SIG-M5 treated with dmso at 0.1 percent for 504 hours (cell line): ENCODE measurements around the gene PGBD5.

Experiments
- DNase-seq: peaks from one replicate; lab custom pipeline; 2025; ENCODE audit not compliant: unreplicated experiment; lab: John Stamatoyannopoulos, UW

PGBD5 gene

DNA sequence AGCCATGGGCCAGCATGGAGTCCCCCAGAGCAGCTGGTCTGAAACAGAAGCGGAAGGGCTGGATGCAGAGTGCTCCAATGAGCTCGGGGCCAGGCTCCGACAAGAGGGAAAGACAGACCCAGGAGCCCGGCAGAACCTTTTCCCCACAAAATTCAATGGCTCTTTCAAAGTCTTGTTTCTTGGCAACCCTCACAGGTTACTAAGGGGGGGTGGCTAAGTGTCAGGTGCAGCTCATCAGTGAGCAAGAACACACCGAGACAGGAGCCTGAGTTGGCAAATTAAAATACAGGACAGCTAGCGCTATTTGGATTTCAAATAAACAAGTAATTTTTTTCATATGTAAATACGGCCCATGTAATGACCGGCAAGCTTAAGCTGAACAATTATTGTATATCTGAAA is 27.3 kb downstream of the PGBD5 start:
- DNase-seq, result no peak

DNA sequence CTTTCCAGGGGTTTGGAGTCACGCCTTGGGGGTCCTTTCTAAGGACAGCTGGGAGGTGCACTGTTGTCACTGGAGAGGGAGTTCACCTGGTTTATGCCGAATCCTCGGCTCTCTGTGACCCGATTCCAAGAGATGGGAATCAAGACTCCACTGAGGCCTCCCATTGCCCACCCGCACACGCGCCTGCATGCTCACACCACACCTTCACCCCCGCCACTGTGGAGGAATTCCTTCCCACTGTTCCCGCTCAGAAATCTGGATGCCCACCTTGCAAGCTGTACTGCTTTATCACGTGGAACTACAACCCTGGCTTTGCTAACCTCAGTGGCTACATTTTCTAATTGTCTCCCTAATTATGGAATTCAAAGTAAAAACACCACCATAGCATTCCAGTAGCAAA is 29.2 kb downstream of the PGBD5 start:
- DNase-seq, result no peak

DNA sequence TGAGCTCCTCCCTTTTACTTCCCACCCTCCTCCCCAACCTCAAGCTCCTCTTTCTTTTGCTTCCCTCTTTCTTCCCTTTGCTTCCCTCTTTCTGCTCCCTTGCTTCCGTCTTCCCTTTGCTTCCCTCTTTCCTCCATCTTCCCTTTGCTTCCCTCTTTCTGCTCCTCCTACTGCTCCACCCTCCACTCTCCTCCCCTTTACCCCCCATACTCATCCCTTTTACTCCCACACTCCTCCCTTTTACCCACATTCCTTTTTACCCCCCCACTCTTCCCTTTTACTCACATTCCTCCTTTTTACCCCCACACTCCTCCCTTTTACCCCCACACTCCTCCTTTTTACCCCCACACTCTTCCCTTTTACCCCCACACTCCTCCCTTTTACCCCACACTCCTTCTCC is 30.2 kb downstream of the PGBD5 start:
- DNase-seq, result no peak

DNA sequence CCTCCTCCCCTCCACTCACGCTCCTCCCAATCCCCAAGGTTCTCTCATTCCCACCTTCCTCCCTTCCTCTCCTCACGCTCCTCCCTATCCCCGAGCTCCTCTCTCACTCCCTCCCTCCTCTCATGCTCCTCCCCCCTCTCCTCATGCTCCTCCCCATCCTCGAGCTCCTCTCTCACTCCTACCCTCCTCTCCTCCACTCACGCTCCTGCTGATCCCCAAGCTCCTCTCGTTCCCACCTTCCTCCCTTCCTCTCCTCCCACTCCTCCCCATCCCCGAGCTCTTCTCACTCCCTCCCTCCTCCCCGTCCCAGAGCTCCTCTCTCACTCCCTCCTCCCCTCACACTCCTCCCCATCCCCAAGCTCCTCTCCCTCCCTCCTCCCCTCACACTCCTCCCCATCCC is 31.4 kb downstream of the PGBD5 start:
- DNase-seq, result no peak

DNA sequence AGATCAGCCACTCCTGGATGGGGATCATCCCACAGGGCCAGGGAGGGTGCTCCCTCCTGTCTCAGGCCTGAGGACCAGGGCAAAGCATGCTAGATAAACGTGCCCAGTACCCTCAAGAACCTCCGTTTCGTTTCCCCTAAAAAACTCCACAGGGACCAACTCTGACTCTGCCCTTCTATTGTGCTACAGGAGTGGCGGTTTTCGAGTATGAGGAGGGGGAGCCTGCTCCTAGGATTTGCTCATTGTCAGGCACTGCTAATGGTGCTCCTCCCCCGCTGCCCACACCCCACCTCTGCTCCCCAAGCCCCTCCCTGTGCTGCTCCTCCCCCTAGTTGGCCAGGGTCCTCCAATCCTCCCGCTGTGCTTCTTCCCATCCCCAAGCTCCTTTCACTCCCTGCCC is 32.0 kb downstream of the PGBD5 start:
- DNase-seq, result no peak

DNA sequence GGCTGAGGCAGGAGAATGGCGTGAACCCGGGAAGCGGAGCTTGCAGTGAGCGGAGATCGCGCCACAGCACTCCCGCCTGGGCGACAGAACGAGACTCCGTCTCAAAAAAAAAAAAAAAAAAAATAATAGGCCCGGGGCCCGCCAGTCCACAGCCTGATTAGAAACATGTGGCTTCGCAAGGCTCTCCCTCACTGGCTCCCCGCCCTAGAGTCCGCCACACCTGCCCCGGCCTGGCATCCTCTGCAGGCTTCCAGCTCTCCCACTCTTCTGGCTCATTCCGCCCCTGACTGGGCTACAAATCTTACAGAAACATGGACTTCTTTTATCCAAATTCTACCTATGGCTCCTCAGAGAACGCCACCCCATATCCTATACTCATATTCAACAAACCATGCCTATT is 32.4 kb downstream of the PGBD5 start:
- no peak for DNase-seq

DNA sequence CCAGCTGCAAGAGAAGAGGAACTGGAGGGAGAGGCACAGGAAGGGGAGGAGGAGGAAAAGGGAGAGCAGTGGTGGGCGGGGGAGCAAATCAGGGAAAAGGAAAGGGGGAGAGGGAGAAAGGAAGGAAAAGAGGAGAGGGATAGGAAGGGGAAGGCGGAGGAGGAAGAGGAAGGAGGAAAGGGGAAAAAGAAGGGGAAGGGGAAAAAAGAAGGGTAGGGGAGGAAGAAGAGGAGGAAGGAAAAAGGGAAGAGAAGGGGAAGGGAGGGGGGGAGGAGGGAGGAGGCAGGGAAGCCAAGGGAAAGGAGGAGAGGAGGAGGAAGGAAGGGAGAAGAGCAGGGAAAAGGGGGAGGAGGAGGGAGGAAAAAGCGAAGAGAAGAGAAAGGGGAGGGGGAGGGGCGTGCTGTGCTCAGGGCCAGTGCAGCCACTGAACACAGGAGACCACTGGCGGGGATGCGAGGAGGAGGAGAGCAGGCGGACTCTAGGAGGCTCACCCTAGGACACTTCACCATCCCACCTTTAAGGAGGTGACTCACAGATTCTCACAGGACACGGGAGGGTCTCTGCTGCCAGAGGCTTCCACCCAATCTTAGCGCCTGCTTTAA is 33.1 kb downstream of the PGBD5 start:
- DNase-seq, result no peak

DNA sequence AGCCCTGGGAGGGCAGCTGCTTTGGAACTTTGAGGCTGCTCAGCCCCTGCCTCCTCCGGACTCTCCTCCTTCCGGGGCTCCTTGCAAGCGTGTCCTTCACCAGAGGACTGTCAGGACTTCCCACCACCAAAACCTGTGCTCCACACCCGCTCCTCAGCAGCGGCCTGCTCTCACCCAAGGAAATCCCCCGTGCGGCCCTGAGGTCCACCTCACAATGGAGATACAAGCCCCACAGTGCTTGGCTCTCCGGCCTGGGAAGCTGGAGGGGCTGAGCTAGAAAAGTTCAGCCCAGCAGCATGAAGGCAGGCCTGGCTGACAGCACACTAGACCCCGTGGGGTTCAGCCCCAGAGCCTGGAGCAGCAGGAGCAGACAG is 33.6 kb downstream of the PGBD5 start:
- no peak for DNase-seq

DNA sequence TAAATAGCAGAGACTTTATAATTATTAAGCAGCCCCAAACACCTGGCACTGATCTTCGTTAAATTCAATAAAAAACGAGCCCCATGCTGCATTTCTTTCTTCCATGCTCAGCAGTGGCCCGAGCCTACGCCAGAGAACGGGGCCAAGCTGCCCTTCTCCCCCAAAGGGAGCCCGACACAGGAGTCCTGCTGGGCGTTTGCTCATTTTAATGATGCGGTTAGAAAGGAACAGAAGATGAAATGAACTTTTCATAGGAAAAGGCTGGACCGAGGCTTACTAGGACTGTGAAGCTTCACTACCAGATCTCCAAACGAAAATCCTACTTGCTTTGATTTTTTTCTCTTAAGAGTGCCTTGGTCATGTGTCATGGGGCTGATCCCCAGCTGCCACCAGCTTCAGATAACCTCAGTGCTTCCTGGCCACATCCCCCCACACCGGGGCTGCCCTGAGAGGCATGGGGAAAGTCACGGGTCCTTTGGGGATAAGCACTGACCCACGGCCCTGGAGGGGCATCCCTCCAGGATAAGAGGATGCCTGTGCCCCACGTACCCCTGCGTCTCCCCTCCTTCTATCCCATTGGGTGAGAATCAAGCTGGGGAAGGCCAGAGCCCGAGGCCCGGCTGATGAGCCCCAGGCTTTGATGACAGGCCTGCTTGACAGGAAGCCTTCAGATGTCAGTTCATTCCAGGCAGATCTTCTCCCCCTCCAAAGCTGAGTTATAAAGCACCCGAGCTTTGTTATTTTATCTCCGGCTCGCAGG is 34.2 kb downstream of the PGBD5 start:
- DNase-seq, result no peak

DNA sequence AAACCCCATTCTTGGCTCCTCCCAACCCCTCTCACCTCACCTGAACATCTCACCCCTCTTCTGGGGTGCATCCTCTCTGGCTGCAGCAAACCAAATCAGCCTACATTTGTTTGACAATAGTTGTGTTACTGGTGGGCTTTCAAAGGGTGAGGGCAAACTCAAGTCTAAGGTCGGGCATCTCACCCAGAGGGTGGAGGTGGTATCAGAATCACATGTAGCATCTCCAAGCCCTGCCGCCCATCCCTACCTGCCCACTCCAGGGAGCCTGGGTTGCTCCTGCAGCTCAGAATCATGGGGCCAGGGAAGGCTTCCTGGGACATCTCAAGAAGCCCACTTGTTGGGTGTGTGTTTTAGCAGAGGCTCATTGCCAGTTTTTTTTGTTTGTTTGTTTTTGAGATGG is 35.8 kb downstream of the PGBD5 start:
- no peak for DNase-seq

DNA sequence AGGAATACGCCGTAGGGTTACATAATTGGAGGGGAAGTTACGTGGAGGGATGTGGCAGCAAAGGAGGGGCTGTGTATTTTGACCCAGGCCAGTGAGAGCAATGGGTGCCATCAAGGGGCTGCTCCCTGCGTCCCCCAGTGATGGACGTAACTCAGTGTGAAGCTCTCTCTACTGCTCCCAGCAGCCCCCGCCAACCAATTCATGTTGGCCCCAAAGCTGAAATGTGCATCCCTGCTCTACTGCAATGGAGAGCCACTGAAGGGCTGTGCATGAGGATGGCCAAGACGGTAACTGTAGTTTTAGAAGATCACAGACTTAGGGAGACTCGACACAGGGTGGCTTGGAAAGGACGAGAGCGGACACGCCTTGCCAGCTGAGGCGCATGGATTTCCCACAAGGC is 38.3 kb downstream of the PGBD5 start:
- DNase-seq, result no peak

DNA sequence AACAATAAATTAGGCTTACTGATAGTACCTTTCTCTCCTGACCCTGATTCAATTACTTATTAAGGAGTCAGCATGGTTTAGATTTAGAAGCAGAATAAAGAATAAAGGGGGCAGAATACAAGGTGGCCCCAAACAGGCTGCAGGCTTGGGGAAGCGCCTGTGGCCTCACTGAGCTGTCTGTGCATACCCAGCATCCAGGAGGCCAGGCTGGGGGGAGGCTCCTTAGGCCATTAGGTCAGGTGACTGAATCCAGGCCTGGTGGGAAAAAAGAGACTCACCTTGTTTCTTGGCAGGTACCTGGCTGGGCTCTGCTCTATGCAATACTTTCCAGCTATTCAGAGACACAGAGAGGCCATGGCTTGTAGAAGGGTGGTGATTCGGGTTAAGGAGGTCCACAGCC is 38.8 kb downstream of the PGBD5 start:
- DNase-seq, result no peak

DNA sequence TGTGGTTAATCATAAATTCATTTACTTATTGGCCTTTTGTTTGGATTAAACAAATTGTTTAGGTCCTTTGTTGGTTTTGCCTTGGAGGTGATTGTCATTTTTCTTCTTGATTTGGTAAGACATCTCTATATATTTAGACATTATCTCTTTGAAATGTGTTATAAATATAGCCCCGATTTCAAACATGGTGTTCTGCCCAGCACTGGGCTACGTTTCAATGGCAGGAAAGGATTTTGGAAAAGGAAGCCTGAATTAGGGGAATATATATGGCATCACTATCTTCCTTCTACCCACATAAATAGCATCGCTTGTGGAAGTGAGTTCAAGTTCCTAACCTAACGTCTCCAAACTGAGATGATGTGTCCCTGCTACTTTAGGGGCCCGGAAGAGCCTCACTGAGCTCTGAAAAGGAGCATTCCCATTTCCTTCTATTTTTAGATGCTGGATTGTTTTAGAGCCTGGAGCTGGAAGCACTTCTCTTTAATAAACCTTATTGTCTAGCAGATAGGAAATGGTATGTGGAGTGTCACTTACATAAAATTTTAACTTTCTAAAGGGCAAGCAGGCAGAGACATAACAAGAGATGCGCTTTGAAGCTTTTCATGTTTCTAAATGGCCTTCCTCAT is 39.4 kb downstream of the PGBD5 start:
- DNase-seq, result no peak

DNA sequence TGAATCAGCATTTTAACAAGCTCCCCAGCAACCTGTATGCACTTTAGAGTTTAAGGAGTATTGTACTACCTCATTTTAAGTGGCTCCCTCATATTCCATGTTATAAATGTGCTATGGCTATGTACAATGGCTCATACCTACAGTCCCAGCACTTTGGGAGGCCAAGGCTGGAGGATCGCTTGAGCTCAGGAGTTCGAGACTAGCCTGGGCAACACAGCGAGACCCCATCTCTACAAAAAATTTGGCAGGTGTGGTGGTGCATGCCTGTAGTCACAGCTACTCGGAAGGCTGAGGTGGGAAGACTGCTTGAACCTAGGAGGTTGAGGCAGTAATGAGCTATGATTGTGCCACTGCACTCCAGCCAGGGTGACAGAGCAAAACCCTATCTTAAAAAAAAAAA is 40.2 kb downstream of the PGBD5 start:
- no peak for DNase-seq

DNA sequence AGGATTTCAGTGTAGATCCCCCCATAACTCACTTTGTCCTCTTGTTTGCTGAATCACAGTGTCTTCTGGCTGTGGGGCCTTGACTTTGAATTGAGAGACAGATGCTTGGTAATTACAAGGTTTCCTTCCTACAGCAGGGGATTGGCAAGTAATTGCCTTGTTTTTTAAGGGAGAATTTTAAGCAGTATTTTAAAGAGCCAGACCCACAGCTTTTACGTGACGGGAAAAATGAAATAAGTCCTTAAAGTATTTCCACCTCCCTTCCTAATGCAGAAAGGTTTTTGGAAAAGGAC is 41.0 kb downstream of the PGBD5 start:
- no peak for DNase-seq

DNA sequence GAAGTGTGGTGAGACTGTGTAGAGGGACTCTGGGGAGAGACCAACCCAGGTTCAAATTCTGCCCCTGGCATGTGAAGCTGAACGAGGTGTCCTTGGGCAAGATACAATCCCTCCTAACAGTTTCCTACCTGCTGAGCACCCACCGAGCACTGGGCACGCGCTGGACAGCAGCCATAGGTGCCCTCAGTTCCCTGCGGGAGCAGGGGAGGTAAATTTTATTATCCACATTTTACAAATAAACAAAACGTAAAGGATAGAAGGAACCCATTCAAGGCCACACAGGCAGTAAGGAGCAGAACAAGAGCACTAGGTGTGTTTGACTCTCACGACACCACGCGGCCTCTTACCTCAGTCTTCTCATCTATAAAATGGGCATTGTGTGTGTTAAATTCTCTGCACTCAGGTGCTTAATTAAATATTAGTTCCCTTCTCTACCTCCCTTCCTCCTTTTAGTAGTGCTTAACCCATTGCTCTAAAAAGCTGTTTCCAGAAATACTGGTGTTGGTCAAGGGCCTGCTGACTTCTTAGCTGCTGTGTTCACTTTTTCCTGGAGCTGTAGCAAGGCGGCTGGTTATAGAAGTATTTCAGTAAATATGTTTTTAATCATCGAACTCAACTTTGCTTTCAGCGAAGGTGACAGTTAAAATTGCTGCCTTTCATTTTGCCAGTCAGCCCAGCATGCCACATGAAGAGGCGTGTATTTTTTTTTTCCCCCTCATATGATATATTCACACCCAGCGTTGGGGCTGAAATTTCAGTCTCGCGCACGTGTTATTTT is 41.6 kb downstream of the PGBD5 start:
- no peak for DNase-seq

DNA sequence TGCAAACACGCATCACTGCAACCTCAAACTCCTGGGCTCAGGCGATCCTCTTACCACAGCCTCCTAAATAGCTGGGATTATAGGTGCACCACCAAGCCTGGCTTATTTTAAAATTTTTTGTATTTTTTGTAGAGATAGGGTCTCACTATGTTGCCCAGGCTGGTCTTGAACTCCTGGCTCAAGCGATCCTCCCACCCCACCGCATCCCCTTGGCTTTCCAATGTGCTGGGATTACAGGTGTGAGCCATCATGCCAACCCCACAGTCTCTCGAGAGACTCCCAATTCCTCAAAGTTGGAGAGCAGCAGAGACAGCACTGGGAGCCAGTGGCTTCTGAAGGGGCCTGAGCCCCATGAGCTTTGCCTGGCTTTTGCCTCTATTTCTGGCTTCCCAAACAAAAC is 42.7 kb downstream of the PGBD5 start:
- no peak for DNase-seq

DNA sequence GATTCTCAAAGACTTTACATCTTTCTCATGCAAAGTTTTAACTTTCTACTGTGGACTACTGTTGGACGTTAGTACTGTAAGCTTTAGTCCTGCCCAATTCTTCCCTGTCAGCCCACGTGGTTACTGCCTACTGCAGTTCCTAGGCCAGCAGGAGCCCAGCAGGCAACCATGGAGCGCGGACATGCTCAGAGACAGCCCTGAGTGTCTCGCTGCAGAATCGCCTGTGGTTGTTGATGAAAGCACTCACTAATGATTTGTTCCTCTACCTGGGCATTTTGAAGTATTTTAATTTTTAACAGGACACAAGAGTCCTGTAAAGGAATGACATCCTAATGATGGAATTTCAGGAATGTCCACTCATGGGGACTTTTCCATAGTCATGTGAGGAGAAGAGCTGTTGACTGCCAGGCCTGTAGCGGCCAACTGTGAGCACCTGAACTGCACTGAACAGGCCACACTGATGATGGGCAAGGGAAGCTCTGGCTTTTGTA is 44.1 kb downstream of the PGBD5 start:
- no peak for DNase-seq

DNA sequence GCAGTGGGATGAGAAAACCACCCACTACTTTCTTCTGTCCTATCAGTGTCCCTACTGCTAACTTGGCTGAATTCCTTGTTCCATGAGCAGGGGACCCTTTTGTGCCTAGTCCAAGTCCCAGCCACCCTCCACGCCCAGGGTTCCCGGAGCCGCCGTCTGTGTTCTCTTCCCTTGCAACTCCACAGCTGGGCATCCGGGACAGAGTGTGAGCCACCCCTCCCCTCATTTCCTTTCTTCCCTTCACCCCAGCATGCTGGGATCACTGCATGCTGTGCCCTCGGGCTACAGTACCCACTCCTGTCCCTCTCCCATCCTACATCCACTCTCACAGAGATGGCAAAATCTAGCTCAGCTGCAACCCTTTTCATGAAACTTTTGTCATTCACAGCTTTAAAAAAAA is 44.5 kb downstream of the PGBD5 start:
- no peak for DNase-seq

DNA sequence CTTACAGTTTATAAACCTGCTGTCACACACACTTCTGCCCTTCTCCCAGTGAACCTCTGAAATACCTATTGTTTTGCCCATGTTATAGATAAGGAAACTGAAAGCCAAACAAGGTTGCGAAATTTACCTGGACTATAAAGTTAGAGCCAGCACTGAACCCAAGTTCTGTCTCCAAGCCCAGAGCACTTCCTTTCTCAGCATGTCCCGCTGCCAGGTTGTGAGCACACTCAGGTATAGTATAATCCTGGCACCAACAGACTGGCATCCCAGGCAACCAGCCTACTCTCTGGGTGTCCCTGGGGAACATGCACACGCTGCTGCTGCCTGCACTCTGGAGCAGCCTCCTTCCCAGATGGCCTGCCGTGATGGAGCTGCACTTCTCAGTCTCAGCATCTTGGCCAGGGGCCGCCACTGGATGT is 45.1 kb downstream of the PGBD5 start:
- no peak for DNase-seq

DNA sequence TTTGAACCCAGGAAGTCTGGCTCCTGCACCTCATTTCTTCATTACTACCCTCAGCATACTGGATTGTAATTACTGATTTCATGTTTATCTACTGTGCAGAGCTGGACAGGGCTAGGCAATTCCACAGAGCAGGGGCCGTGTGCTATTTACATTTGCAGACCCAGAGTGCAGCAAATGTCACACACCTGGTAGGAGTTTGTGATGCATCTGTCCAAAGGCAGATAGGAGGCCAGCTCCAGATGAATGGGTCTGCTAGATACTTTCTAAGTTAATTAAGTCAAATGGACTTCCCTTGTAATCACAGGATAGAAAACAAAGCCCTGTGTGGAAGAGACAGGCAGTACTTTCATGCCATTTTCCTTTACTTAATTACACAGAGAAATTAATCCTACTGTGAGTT is 46.2 kb downstream of the PGBD5 start:
- DNase-seq, result no peak

DNA sequence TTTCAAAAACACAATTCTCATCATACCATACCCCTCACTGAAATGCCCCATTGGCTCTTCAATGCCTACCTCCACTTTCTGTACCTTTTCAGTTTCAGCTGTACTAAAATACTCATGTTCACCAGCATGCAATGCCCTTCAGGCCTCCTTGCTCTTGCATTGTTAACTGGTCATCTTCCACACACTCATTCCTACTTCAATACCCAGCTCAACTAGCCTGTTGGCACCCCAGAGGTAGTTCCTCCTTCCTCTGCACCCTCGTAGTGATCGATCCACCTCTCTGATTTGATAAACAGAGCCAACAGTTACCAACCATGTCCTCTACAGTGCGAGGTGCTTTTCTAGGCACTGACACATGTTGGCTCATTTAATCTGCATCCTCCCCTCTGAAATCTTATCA is 46.7 kb downstream of the PGBD5 start:
- no peak for DNase-seq
